B cell (primary cell): Measurements from ENCODE around the gene APOF.

Source experiments
- EZH2 ChIP-seq: IDR thresholded peaks from 2 replicates; pipeline ENCODE4 v1.6.1; 2012; ENCODE audit warnings: borderline replicate concordance, low read depth, mild to moderate bottlenecking, moderate library complexity, low read length; ENCODE audit not compliant: insufficient read depth, poor library complexity, severe bottlenecking
- TF ChIP-seq, protein P1 (sequence below): fragments of 200-600 bp; IDR thresholded peaks from one replicate; pipeline ENCODE4 v1.8.0; 2022; ENCODE audit warnings: antibody characterized with exemption, mild to moderate bottlenecking

DNA sequence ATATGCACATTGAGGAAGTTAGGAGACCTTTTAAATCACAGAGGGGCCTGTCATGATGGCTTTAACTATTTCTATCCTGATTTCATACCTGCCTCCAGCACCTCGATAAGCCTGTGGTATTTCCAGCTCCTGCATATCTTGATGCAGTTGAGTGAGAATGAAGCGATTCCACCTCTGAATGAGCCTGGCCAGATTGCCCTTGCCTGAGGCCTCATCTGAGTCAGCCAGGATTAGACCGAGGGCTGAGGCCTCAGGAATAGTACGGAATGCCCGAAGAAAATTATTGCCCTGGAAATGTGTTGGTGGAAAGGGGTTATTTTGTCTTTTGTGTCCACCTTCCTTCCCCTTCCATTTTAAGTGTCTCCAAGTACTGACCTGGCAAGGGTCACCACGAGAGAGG, 38.5 kb downstream of the APOF start:
- TF ChIP-seq, protein P1, sequence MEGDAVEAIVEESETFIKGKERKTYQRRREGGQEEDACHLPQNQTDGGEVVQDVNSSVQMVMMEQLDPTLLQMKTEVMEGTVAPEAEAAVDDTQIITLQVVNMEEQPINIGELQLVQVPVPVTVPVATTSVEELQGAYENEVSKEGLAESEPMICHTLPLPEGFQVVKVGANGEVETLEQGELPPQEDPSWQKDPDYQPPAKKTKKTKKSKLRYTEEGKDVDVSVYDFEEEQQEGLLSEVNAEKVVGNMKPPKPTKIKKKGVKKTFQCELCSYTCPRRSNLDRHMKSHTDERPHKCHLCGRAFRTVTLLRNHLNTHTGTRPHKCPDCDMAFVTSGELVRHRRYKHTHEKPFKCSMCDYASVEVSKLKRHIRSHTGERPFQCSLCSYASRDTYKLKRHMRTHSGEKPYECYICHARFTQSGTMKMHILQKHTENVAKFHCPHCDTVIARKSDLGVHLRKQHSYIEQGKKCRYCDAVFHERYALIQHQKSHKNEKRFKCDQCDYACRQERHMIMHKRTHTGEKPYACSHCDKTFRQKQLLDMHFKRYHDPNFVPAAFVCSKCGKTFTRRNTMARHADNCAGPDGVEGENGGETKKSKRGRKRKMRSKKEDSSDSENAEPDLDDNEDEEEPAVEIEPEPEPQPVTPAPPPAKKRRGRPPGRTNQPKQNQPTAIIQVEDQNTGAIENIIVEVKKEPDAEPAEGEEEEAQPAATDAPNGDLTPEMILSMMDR, result no peak
- TF ChIP-seq EZH2, result no peak
